HepG2 (cell line): Measurements from ENCODE around the gene NTN3. TPM values are rescaled to one million over a fixed set of nuclear protein-coding genes. Genes with fewer than 3 reads are reported as not detected.

Experiments used
- ATF7-NPFF ChIP-seq: sonication (generic); formaldehyde crosslinking; IDR thresholded peaks from 2 replicates; pipeline ENCODE4 v1.8.1; 2023; ENCODE audit warnings: mild to moderate bottlenecking, low read depth, missing genetic modification reagents, moderate library complexity
- EED ChIP-seq: sonication (generic); formaldehyde crosslinking; IDR thresholded peaks from 2 replicates; pipeline ENCODE4 v1.5.0; 2020; ENCODE audit warnings: mild to moderate bottlenecking, missing genetic modification reagents
- ETV6 ChIP-seq: sonication (generic); formaldehyde crosslinking; conservative IDR thresholded peaks from 2 replicates; pipeline ENCODE4 v1.4.0; 2020; ENCODE audit warnings: missing genetic modification reagents
- HES4 ChIP-seq: sonication (generic); formaldehyde crosslinking; IDR thresholded peaks from 2 replicates; pipeline ENCODE4 v1.9.0; 2021; ENCODE audit warnings: mild to moderate bottlenecking, missing genetic modification reagents, borderline replicate concordance
- HOXD1 ChIP-seq: sonication (generic); formaldehyde crosslinking; IDR thresholded peaks from 2 replicates; pipeline ENCODE4 v1.5.0; 2020; ENCODE audit warnings: missing genetic modification reagents
- IRF2 ChIP-seq: IDR thresholded peaks from 2 replicates; pipeline ENCODE4 v1.6.1; 2018; ENCODE audit warnings: missing genetic modification reagents, missing compliant biosample characterization
- JUND ChIP-seq: sonication (generic); formaldehyde crosslinking; IDR thresholded peaks from 2 replicates; pipeline ENCODE4 v1.8.0; 2022; ENCODE audit warnings: mild to moderate bottlenecking, missing genetic modification reagents
- NFKB2 ChIP-seq: sonication (generic); formaldehyde crosslinking; IDR thresholded peaks from 2 replicates; pipeline ENCODE4 v1.4.0; 2020; ENCODE audit warnings: missing genetic modification reagents, borderline replicate concordance
- NR2F6 ChIP-seq, 2 experiments: IDR thresholded peaks; 2 replicates each; pipeline ENCODE4 v1.6.1; 2016; ENCODE audit warnings: antibody characterized with exemption in 1 of 2, mild to moderate bottlenecking in 1 of 2
- SKI ChIP-seq: fragments of 450-650 bp; IDR thresholded peaks from one replicate; pipeline ENCODE4 v1.6.1; 2018; ENCODE audit warnings: mild to moderate bottlenecking; ENCODE audit not compliant: partially characterized antibody
- SP1 ChIP-seq, 2 experiments: fragments of 450-650 bp in 1 of 2; sonication (generic) in 1 of 2; formaldehyde crosslinking in 1 of 2; IDR thresholded peaks; 2 replicates each; pipeline versions ENCODE4 v1.4.0 to v1.6.1; 2016 to 2020; ENCODE audit warnings: missing genetic modification reagents in 1 of 2
- THAP11 ChIP-seq: IDR thresholded peaks from 2 replicates; pipeline ENCODE4 v1.6.1; 2016; ENCODE audit warnings: missing biosample characterization, missing genetic modification reagents
- ZBTB20 ChIP-seq: sonication (generic); formaldehyde crosslinking; IDR thresholded peaks from 2 replicates; pipeline ENCODE4 v1.8.1; 2023; ENCODE audit warnings: missing genetic modification reagents, low read depth, mild to moderate bottlenecking, borderline replicate concordance
- ZFP36L1 ChIP-seq: sonication (generic); formaldehyde crosslinking; IDR thresholded peaks from 2 replicates; pipeline ENCODE4 v1.8.0; 2022; ENCODE audit warnings: mild to moderate bottlenecking, missing genetic modification reagents, moderate library complexity
- ZNF3 ChIP-seq: IDR thresholded peaks from 2 replicates; pipeline ENCODE4 v1.7.0; 2017; ENCODE audit warnings: inconsistent platforms
- ZNF546 ChIP-seq: sonication (generic); formaldehyde crosslinking; conservative IDR thresholded peaks from 2 replicates; pipeline ENCODE4 v1.8.1; 2023; ENCODE audit warnings: mild to moderate bottlenecking, missing genetic modification reagents
- ZNF558 ChIP-seq: sonication (generic); formaldehyde crosslinking; IDR thresholded peaks from 2 replicates; pipeline ENCODE4 v1.9.0; 2022; ENCODE audit warnings: mild to moderate bottlenecking, missing genetic modification reagents, borderline replicate concordance
- polyA plus RNA-seq, 8 experiments: library from polyadenylated mRNA; depleted of rRNA in 3 of 8; stranded (reverse) in 7 of 8; unstranded in 1 of 8; fragments of >200 nt; fragmentation: Illumina TruSeq in 4 of 8; extraction: Trizol in 4 of 8; gene quantifications; 2 replicates each; pipeline versions ENCODE4 v1.2.1 to v1.2.3, GENCODE V29; 2011 to 2016; ENCODE audit warnings: low read depth in 4 of 8, missing spikeins in 1 of 8, mixed read lengths in 1 of 8; ENCODE audit not compliant: insufficient read depth in 1 of 8
- total RNA-seq, 5 experiments: library from RNA; depleted of rRNA; stranded (reverse); fragments of >200 nt; fragmentation: Illumina TruSeq; extraction: Trizol; gene quantifications; 2 replicates each; pipeline ENCODE4 v1.2.3, GENCODE V29; 2016; ENCODE audit warnings: low read depth in 1 of 5
- TF ChIP-seq, protein P1 (sequence below): IDR thresholded peaks from 2 replicates; pipeline ENCODE4 v1.6.1; 2016
- TF ChIP-seq, protein P2 (sequence below): sonication (generic); formaldehyde crosslinking; IDR thresholded peaks from 2 replicates; pipeline ENCODE4; 2020; ENCODE audit warnings: missing genetic modification reagents, mild to moderate bottlenecking, borderline replicate concordance
- TF ChIP-seq, protein P3 (sequence below): sonication (generic); formaldehyde crosslinking; IDR thresholded peaks from 2 replicates; pipeline ENCODE4 v1.4.0; 2020; ENCODE audit warnings: mild to moderate bottlenecking, missing genetic modification reagents
- TF ChIP-seq, protein P4 (sequence below): IDR thresholded peaks from 2 replicates; pipeline ENCODE4 v1.6.1; 2018; ENCODE audit warnings: missing genetic modification reagents

Gene NTN3
- total and polyA plus RNA-seq, 2 of the 13 experiments (the other 11 are each of a cell fraction or from before 2014, with no cell fraction given): 0.09 to 0.20 TPM

DNA sequence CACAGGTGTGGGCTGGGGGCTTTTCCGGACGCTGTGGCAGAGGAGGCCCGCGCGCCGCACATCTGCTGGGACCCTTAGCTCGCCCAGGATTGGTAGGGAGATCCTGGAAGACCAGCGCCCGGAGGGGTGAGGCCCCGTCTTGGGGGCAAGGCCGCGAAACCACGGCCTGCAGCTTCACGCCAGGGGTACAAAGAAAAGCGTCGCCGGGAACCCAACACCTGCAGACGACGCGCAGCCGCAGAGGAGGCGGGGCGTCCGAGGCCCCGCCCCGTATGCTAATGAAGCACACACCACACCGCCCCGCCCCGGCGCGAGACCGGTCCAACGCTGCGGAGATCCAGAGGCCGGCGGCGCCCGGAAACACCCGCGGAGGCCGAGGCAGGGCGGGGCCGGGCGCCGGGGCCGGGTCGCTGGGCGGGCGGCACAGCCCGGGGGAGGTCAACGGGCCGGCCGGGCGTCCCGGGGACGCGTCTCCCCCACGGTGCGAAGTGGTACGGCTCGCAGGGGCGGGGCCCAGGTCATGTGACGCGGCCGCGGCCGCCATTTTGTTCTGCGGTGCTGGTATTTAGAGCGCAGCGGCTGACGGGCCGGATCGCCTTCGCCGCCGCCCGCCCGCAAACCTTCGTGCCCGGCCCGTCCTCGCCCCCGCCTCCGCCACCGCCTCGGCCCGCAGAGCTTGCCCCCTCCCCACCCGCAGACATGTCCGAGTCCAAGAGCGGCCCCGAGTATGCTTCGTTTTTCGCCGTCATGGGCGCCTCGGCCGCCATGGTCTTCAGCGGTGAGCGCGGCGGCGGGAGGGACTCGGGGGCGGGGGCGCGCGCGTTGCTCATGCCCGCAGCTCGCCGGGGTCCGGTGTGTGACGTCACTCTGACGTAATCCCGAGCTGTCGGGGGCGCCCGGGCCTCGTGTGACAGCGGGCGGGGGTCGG is 42.6 kb downstream of the NTN3 start, which contains the start of gene ATP6V0C (continued):
- TF ChIP-seq ZNF558 (CRISPR knock-in tag) (no peak; the same call in 1 of the 2 replicates), HES4 (peak; percentile 63; the same call in 1 of the 2 replicates), NFKB2 (CRISPR knock-in tag) (peak; percentile 47; the same call in 1 of the 2 replicates), ZNF3 (CRISPR knock-in tag) (no peak), NR2F6 (IDR thresholded peaks at IDR 0.05) (no peak), NR2F6 (CRISPR knock-in tag; IDR thresholded peaks at IDR 0.05) (no peak), THAP11 (CRISPR knock-in tag) (peak; percentile 82), ZFP36L1 (CRISPR knock-in tag) (no peak), JUND (CRISPR knock-in tag) (no peak), ATF7-NPFF (0 out of 2 replicates have a peak, but pooled peaks have one; percentile 13), IRF2 (CRISPR knock-in tag) (peak; percentile 40; the same call in 1 of the 2 replicates), ZNF546 (0 out of 2 replicates have a peak, but pooled peaks have one; percentile 27), SKI (peak; percentile 62), HOXD1 (CRISPR knock-in tag) (0 out of 2 replicates have a peak, but pooled peaks have one; percentile 40), ETV6 (0 out of 2 replicates have a peak, but pooled peaks have one; percentile 32), ZBTB20 (CRISPR knock-in tag) (no peak), EED (CRISPR knock-in tag) (peak; percentile 55; the same call in 1 of the 2 replicates), SP1 (IDR thresholded peaks at IDR 0.05) (no peak), SP1 (CRISPR knock-in tag; IDR thresholded peaks at IDR 0.05) (peak; percentile 76)
- TF ChIP-seq, protein P1, sequence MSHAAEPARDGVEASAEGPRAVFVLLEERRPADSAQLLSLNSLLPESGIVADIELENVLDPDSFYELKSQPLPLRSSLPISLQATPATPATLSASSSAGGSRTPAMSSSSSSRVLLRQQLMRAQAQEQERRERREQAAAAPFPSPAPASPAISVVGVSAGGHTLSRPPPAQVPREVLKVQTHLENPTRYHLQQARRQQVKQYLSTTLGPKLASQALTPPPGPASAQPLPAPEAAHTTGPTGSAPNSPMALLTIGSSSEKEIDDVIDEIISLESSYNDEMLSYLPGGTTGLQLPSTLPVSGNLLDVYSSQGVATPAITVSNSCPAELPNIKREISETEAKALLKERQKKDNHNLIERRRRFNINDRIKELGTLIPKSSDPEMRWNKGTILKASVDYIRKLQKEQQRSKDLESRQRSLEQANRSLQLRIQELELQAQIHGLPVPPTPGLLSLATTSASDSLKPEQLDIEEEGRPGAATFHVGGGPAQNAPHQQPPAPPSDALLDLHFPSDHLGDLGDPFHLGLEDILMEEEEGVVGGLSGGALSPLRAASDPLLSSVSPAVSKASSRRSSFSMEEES: peak; percentile 68
- TF ChIP-seq, protein P2, sequence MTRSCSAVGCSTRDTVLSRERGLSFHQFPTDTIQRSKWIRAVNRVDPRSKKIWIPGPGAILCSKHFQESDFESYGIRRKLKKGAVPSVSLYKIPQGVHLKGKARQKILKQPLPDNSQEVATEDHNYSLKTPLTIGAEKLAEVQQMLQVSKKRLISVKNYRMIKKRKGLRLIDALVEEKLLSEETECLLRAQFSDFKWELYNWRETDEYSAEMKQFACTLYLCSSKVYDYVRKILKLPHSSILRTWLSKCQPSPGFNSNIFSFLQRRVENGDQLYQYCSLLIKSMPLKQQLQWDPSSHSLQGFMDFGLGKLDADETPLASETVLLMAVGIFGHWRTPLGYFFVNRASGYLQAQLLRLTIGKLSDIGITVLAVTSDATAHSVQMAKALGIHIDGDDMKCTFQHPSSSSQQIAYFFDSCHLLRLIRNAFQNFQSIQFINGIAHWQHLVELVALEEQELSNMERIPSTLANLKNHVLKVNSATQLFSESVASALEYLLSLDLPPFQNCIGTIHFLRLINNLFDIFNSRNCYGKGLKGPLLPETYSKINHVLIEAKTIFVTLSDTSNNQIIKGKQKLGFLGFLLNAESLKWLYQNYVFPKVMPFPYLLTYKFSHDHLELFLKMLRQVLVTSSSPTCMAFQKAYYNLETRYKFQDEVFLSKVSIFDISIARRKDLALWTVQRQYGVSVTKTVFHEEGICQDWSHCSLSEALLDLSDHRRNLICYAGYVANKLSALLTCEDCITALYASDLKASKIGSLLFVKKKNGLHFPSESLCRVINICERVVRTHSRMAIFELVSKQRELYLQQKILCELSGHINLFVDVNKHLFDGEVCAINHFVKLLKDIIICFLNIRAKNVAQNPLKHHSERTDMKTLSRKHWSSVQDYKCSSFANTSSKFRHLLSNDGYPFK: peak; percentile 37; the same call in 1 of the 2 replicates
- TF ChIP-seq, protein P3, sequence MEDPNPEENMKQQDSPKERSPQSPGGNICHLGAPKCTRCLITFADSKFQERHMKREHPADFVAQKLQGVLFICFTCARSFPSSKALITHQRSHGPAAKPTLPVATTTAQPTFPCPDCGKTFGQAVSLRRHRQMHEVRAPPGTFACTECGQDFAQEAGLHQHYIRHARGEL: 0 out of 2 replicates have a peak, but pooled peaks have one; percentile 20
- TF ChIP-seq, protein P4, sequence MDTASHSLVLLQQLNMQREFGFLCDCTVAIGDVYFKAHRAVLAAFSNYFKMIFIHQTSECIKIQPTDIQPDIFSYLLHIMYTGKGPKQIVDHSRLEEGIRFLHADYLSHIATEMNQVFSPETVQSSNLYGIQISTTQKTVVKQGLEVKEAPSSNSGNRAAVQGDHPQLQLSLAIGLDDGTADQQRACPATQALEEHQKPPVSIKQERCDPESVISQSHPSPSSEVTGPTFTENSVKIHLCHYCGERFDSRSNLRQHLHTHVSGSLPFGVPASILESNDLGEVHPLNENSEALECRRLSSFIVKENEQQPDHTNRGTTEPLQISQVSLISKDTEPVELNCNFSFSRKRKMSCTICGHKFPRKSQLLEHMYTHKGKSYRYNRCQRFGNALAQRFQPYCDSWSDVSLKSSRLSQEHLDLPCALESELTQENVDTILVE (CRISPR knock-in tag): peak; percentile 96
